Sigmoid colon (tissue), 7 donors: Measurements from ENCODE around the gene BTBD9. TPM values are rescaled to one million over a fixed set of nuclear protein-coding genes. Genes with fewer than 3 reads are reported as not detected.
"Not testable (repeated sequence)": the region's sequence is repeated elsewhere in the genome, so short reads cannot be mapped to it uniquely, and the experiment has no call there.

Experiments used
- DNase-seq: peaks from one replicate; pipeline ENCODE4 v3.0.0-alpha.2; 2019
- H3K27ac ChIP-seq, 4 donors: fragments of 200-600 bp; sonication (generic); one replicate each; pipeline ENCODE4 v1.5.1; 2016 to 2019; ENCODE audit warnings: mild to moderate bottlenecking in 1 of 4
- H3K27me3 ChIP-seq, 3 donors: fragments of 200-600 bp; sonication (generic); one replicate each; pipeline ENCODE4 v1.5.1; 2019; ENCODE audit warnings: mild to moderate bottlenecking in 1 of 3
- H3K36me3 ChIP-seq, 4 donors: fragments of 200-600 bp; sonication (generic); one replicate each; pipeline ENCODE4 v1.5.1; 2016 to 2019
- H3K4me1 ChIP-seq, 4 donors: fragments of 200-600 bp; sonication (generic); one replicate each; pipeline ENCODE4 v1.5.1; 2017 to 2019
- H3K4me3 ChIP-seq, 4 donors: fragments of 200-600 bp; sonication (generic); one replicate each; pipeline ENCODE4 v1.5.1; 2017 to 2019; ENCODE audit warnings: mild to moderate bottlenecking in 2 of 4, moderate library complexity in 1 of 4
- H3K9me3 ChIP-seq, 4 donors: fragments of 200-600 bp in 3 of 4; sonication (generic) in 3 of 4; one replicate each; pipeline versions ENCODE4 v1.5.1 to v1.6.1; 2013 to 2019
- CTCF ChIP-seq, 4 experiments: fragments of 450-650 bp in 3 of 4; fragments of 200-600 bp in 1 of 4; IDR thresholded peaks; one replicate each; pipeline ENCODE4 v1.5.1; 2016 to 2019; ENCODE audit warnings: antibody characterized with exemption in 4 of 4, mild to moderate bottlenecking in 3 of 4, moderate library complexity in 2 of 4
- EP300 ChIP-seq, 4 donors: sonication (generic); formaldehyde crosslinking; IDR thresholded peaks; one replicate each; pipeline ENCODE4 v1.6.1; 2017; ENCODE audit warnings: antibody characterized with exemption in 4 of 4
- POLR2A ChIP-seq, 2 donors: fragments of 450-650 bp; IDR thresholded peaks; one replicate each; pipeline ENCODE4 v1.6.1; 2016; ENCODE audit warnings: antibody characterized with exemption in 2 of 2, mild to moderate bottlenecking in 2 of 2, moderate library complexity in 2 of 2
- POLR2AphosphoS5 ChIP-seq, 4 donors: sonication (generic); formaldehyde crosslinking; IDR thresholded peaks; one replicate each; pipeline ENCODE4 v1.6.1; 2017; ENCODE audit warnings: antibody characterized with exemption in 4 of 4
- WGBS, 2 donors: extraction: QIAGEN DNeasy Blood & Tissue Kit; methylation state at CpG; one replicate each; pipeline ENCODE4 v1.1.7; 2013; 5-methylcytosine and 5-hydroxymethylcytosine counted together
- intact Hi-C: fragments of 100-400 bp; cut with DNase I; formaldehyde crosslinking; loops from one replicate; pipeline ENCODE4 v1.15.1; 2023
- polyA plus RNA-seq, 3 donors: library from polyadenylated mRNA; stranded (reverse); fragments of 200-250 nt; gene quantifications; one replicate each; pipeline ENCODE4 v1.2.3, GENCODE V29; 2013
- total RNA-seq, 4 donors: library from RNA; depleted of rRNA; stranded (reverse); fragments of >200 nt; gene quantifications; one replicate each; pipeline ENCODE4 v1.1.0, GENCODE V29; 2016
- donor health status: healthy with polysubstance abuse.
- donor health status: Bipolar disorder and iron deficiency.
- donor health status: healthy.

The BTBD9 gene
- total and polyA plus RNA-seq, 7 donors, result 3.6 to 20.8 (median 10.5) TPM

GRCh38 chr6:38429546-38429945 lies 210.2 kb downstream of the BTBD9 start:
- intact Hi-C loops, result no loop called here
- 93 to 99% methylated on average over 3 of the region's 3 CpGs for WGBS, 2 donors
- no peak for DNase-seq

GRCh38 chr6:38427492-38428210 lies 212.1 kb downstream of the BTBD9 start:
- intact Hi-C loops, result no loop called here

More at GRCh38 chr6:38429546-38429945, 210.2 kb downstream of the BTBD9 start:
- Histone ChIP-seq H3K27ac (no peak overlapping the region), H3K4me1 (no peaks in the 10 kb centered on the region), H3K36me3 (no peaks in the 10 kb centered on the region), H3K4me3 (no peak overlapping the region), H3K9me3 (no peaks in the 10 kb centered on the region), H3K27me3 (no peaks in the 10 kb centered on the region)
- TF ChIP-seq EP300 (IDR thresholded peaks at IDR 0.05) (no peak), POLR2AphosphoS5 (IDR thresholded peaks at IDR 0.05) (no peak), CTCF (IDR thresholded peaks at IDR 0.05) (no peak), POLR2A (IDR thresholded peaks at IDR 0.05) (no peak)

GRCh38 chr6:38425788-38426488 lies 213.8 kb downstream of the BTBD9 start:
- DNase-seq, intact Hi-C loops, H3K27ac ChIP-seq, H3K27me3 ChIP-seq, H3K4me1 ChIP-seq, H3K36me3 ChIP-seq, H3K4me3 ChIP-seq, H3K9me3 ChIP-seq: not testable (repeated sequence)
- 96% methylated on average over 11 of the region's 11 CpGs for whole genome bisulfite sequencing, 2 donors

More at GRCh38 chr6:38427492-38428210, 212.1 kb downstream of the BTBD9 start:
- Histone ChIP-seq H3K4me3 (no peak overlapping the region), H3K27me3 (no peaks in the 10 kb centered on the region), H3K4me1 (no peaks in the 10 kb centered on the region), H3K27ac (no peak overlapping the region), H3K36me3 (no peaks in the 10 kb centered on the region), H3K9me3 (no peaks in the 10 kb centered on the region)
- no peak for DNase-seq
- WGBS, 2 donors, result 62 to 64% methylated on average over 2 of the region's 2 CpGs
- no peak for TF ChIP-seq CTCF (IDR thresholded peaks at IDR 0.05)
- TF ChIP-seq POLR2A (IDR thresholded peaks at IDR 0.05), result no peak
- TF ChIP-seq POLR2AphosphoS5 (IDR thresholded peaks at IDR 0.05), result no peak
- no peak for TF ChIP-seq EP300 (IDR thresholded peaks at IDR 0.05)

GRCh38 chr6:38423746-38424145 lies 216.0 kb downstream of the BTBD9 start:
- Histone ChIP-seq H3K27ac (no peak overlapping the region), H3K4me3 (no peak overlapping the region), H3K27me3 (no peaks in the 10 kb centered on the region), H3K36me3 (no peaks in the 10 kb centered on the region), H3K4me1 (no peaks in the 10 kb centered on the region), H3K9me3 (no peaks in the 10 kb centered on the region)
- no peak for DNase-seq
- intact Hi-C loops, result no loop called here
- no peak for TF ChIP-seq EP300 (IDR thresholded peaks at IDR 0.05)
- no peak for TF ChIP-seq CTCF (IDR thresholded peaks at IDR 0.05)
- no peak for TF ChIP-seq POLR2A (IDR thresholded peaks at IDR 0.05)
- 79 to 90% methylated on average over 4 of the region's 4 CpGs for whole genome bisulfite sequencing, 2 donors

- H3K9me3 ChIP-seq, result no peaks in the 10 kb centered on the region
- intact Hi-C loops, result no loop called here
- DNase-seq, result no peak
- 94 to 95% methylated on average over 2 of the region's 2 CpGs for WGBS, 2 donors
- H3K36me3 ChIP-seq, result no peaks in the 10 kb centered on the region
- no peak overlapping the region for H3K27ac ChIP-seq
- TF ChIP-seq CTCF (IDR thresholded peaks at IDR 0.05) (no peak), POLR2AphosphoS5 (IDR thresholded peaks at IDR 0.05) (no peak), POLR2A (IDR thresholded peaks at IDR 0.05) (no peak), EP300 (IDR thresholded peaks at IDR 0.05) (no peak)
- no peak overlapping the region for H3K4me3 ChIP-seq
- H3K27me3 ChIP-seq, result no peaks in the 10 kb centered on the region
- H3K4me1 ChIP-seq, result peaks cover 0 to 7% (median 1%) of the 10 kb centered on the region in 4 donors
Measured at GRCh38 chr6:38420207-38420606, 219.5 kb downstream of the BTBD9 start.
